ENCODE measurements around the gene CEP170B. TPM values are rescaled to one million over a fixed set of nuclear protein-coding genes. Genes with fewer than 3 reads are reported as not detected.
"Not testable (repeated sequence)": the region's sequence is repeated elsewhere in the genome, so short reads cannot be mapped to it uniquely, and the experiment has no call there.

Gene CEP170B
- total RNA-seq, 1 donor from 2014 or later, result 1.6 TPM

- intact Hi-C loops (cut with micrococcal nuclease), result no loop called here
- H3K27me3 Mint-ChIP-seq, result peaks cover 4% of the 10 kb centered on the region
- no peaks in the 10 kb centered on the region for H3K9me3 Mint-ChIP-seq
- no peaks in the 10 kb centered on the region for H3K4me1 Mint-ChIP-seq
- H3K4me3 Mint-ChIP-seq, result no peak overlapping the region
- H3K36me3 Mint-ChIP-seq (ENCODE audit: low read depth), result no peaks in the 10 kb centered on the region
- H3K27ac Mint-ChIP-seq, result no peak overlapping the region
- no peak for TF ChIP-seq CTCF (IDR thresholded peaks at IDR 0.05)
- ATAC-seq (ENCODE audit: low read depth) (peak; percentile 85), DNase-seq (no peak)
- ChIA-PET CTCF (no interaction called here), POLR2A (no interaction called here)
These were observed 17.4 kb downstream of the CEP170B start for GRCh38 chr14:104882325-104882973.

- no peak for DNase-seq
- no peak overlapping the region for H3K4me3 Mint-ChIP-seq
These were observed 18.1 kb downstream of the CEP170B start for GRCh38 chr14:104882991-104883660.

GRCh38 chr14:104883681-104884361 is 18.8 kb downstream of the CEP170B start:
- ChIA-PET POLR2A (no interaction called here), CTCF (no interaction called here)
- Mint-ChIP-seq H3K4me3 (no peak overlapping the region), H3K27ac (no peak overlapping the region), H3K36me3 (ENCODE audit: low read depth) (no peaks in the 10 kb centered on the region), H3K4me1 (no peaks in the 10 kb centered on the region), H3K27me3 (peaks cover 4% of the 10 kb centered on the region), H3K9me3 (no peaks in the 10 kb centered on the region)
- intact Hi-C loops (cut with micrococcal nuclease), result no loop called here
- ATAC-seq (ENCODE audit: low read depth) (no peak), DNase-seq (no peak)
- TF ChIP-seq CTCF (IDR thresholded peaks at IDR 0.05), result no peak

More at GRCh38 chr14:104882991-104883660, 18.1 kb downstream of the CEP170B start:
- CTCF ChIA-PET, result no interaction called here
- Mint-ChIP-seq H3K36me3 (ENCODE audit: low read depth) (no peaks in the 10 kb centered on the region), H3K9me3 (no peaks in the 10 kb centered on the region), H3K4me1 (no peaks in the 10 kb centered on the region), H3K27me3 (peaks cover 4% of the 10 kb centered on the region), H3K27ac (no peak overlapping the region)
- ATAC-seq (ENCODE audit: low read depth), result no peak
- POLR2A ChIA-PET, result no interaction called here
- intact Hi-C loops (cut with micrococcal nuclease), result no loop called here
- no peak for TF ChIP-seq CTCF (IDR thresholded peaks at IDR 0.05)

GRCh38 chr14:104884381-104884780 is 19.3 kb downstream of the CEP170B start:
- H3K27me3 Mint-ChIP-seq; H3K4me1 Mint-ChIP-seq; DNase-seq; POLR2A ChIA-PET; ATAC-seq (ENCODE audit: low read depth); H3K36me3 Mint-ChIP-seq (ENCODE audit: low read depth); H3K27ac Mint-ChIP-seq; CTCF ChIA-PET; intact Hi-C loops (cut with micrococcal nuclease); H3K9me3 Mint-ChIP-seq; H3K4me3 Mint-ChIP-seq: not testable (repeated sequence)

GRCh38 chr14:104885031-104885972 is 20.2 kb downstream of the CEP170B start:
- CTCF ChIA-PET, result no interaction called here
- intact Hi-C loops (cut with micrococcal nuclease), result no loop called here

More at GRCh38 chr14:104885031-104885972, 20.2 kb downstream of the CEP170B start:
- H3K4me3 Mint-ChIP-seq, result no peak overlapping the region
- ATAC-seq (ENCODE audit: low read depth), result no peak
- peaks cover 2% of the 10 kb centered on the region for H3K27me3 Mint-ChIP-seq
- H3K27ac Mint-ChIP-seq, result no peak overlapping the region
- no peak for DNase-seq
- POLR2A ChIA-PET, result no interaction called here
- no peaks in the 10 kb centered on the region for H3K36me3 Mint-ChIP-seq (ENCODE audit: low read depth)
- no peak for TF ChIP-seq CTCF (IDR thresholded peaks at IDR 0.05)
- no peaks in the 10 kb centered on the region for H3K4me1 Mint-ChIP-seq
- H3K9me3 Mint-ChIP-seq, result no peaks in the 10 kb centered on the region
